ENCODE data around the gene HIRA.
"Not testable (repeated sequence)": the region's sequence is repeated elsewhere in the genome, so short reads cannot be mapped to it uniquely, and the experiment has no call there.

HIRA gene

GRCh38 chr22:19330865-19331418, 100.6 kb downstream of the HIRA start:
- DNase-seq (ENCODE audit: low read depth), result no peak
- H3K4me3 ChIP-seq (ENCODE audit: low read depth, low read length), result no peak overlapping the region
- no peak for TF ChIP-seq CTCF (IDR thresholded peaks at IDR 0.05; ENCODE audit: low read depth, low read length, missing control alignments)

- DNase-seq (ENCODE audit: low read depth), result not testable (repeated sequence)
Measured at GRCh38 chr22:19330205-19330604, 101.3 kb downstream of the HIRA start.

GRCh38 chr22:19329454-19329853, 102.1 kb downstream of the HIRA start:
- H3K4me3 ChIP-seq (ENCODE audit: low read depth, low read length), result no peak overlapping the region
- no peak for TF ChIP-seq CTCF (IDR thresholded peaks at IDR 0.05; ENCODE audit: low read depth, low read length, missing control alignments)
- DNase-seq (ENCODE audit: low read depth), result no peak

More at GRCh38 chr22:19330205-19330604, 101.3 kb downstream of the HIRA start:
- H3K4me3 ChIP-seq (ENCODE audit: low read depth, low read length), result not testable (repeated sequence)

- no peak overlapping the region for H3K4me3 ChIP-seq (ENCODE audit: low read depth, low read length)
- TF ChIP-seq CTCF (IDR thresholded peaks at IDR 0.05; ENCODE audit: low read depth, low read length, missing control alignments), result no peak
- no peak for DNase-seq (ENCODE audit: low read depth)
Measured at GRCh38 chr22:19325296-19325948, 106.1 kb downstream of the HIRA start.

- H3K4me3 ChIP-seq (ENCODE audit: low read depth, low read length); DNase-seq (ENCODE audit: low read depth): not testable (repeated sequence)
Measured at GRCh38 chr22:19323420-19323819, 108.1 kb downstream of the HIRA start.

GRCh38 chr22:19321757-19322156, 109.8 kb downstream of the HIRA start:
- DNase-seq (ENCODE audit: low read depth), result no peak
- no peak overlapping the region for H3K4me3 ChIP-seq (ENCODE audit: low read depth, low read length)
- no peak for TF ChIP-seq CTCF (IDR thresholded peaks at IDR 0.05; ENCODE audit: low read depth, low read length, missing control alignments)

GRCh38 chr22:19320136-19320535, 111.4 kb downstream of the HIRA start:
- not testable (repeated sequence) for H3K4me3 ChIP-seq (ENCODE audit: low read depth, low read length); DNase-seq (ENCODE audit: low read depth)

GRCh38 chr22:19319281-19319680, 112.3 kb downstream of the HIRA start:
- no peak for DNase-seq (ENCODE audit: low read depth)
- H3K4me3 ChIP-seq (ENCODE audit: low read depth, low read length), result no peak overlapping the region
- no peak for TF ChIP-seq CTCF (IDR thresholded peaks at IDR 0.05; ENCODE audit: low read depth, low read length, missing control alignments)
